ENCODE results near the gene HOXC13. TPM values are rescaled to one million over a fixed set of nuclear protein-coding genes. Genes with fewer than 3 reads are reported as not detected.

Gene HOXC13
- total RNA-seq, 1 experiment from 2014 or later: 0.09 TPM

GRCh38 chr12:53980802-53981496 is 42.3 kb downstream of the HOXC13 start:
- ATAC-seq (no peak), DNase-seq (ENCODE audit: low spot score) (no peak)
- TF ChIP-seq ATF6 (CRISPR knock-in tag; IDR thresholded peaks at IDR 0.05) (no peak), ATF1 (CRISPR knock-in tag; IDR thresholded peaks at IDR 0.05) (no peak)
- no peaks in the 10 kb centered on the region for H3K9me3 Mint-ChIP-seq
- no peak overlapping the region for H3K4me3 Mint-ChIP-seq
- H3K27ac Mint-ChIP-seq: no peak overlapping the region
- ChIA-PET CTCF (interaction anchor here (1.1 to 1.3 kb wide), 3 partner anchors 25 to 220 kb away, joined by 3 read pairs; no protein-coding TSS in a partner anchor), POLR2A (no interaction called here)
- H3K36me3 Mint-ChIP-seq: no peaks in the 10 kb centered on the region
- peaks cover 23% of the 10 kb centered on the region for H3K4me1 Mint-ChIP-seq
- peaks cover 100% of the 10 kb centered on the region for H3K27me3 Mint-ChIP-seq (ENCODE audit: low read depth)

- CTCF ChIA-PET: interaction anchor here (0.6 to 1.3 kb wide), 3 partner anchors 134 to 219 kb away, joined by 3 read pairs; no protein-coding TSS in a partner anchor
- no peak for DNase-seq (ENCODE audit: low spot score)
- no peak overlapping the region for H3K27ac Mint-ChIP-seq
- no peaks in the 10 kb centered on the region for H3K9me3 Mint-ChIP-seq
- H3K27me3 Mint-ChIP-seq (ENCODE audit: low read depth): peaks cover 100% of the 10 kb centered on the region
- POLR2A ChIA-PET: no interaction called here
- peaks cover 30% of the 10 kb centered on the region for H3K4me1 Mint-ChIP-seq
- H3K36me3 Mint-ChIP-seq: no peaks in the 10 kb centered on the region
- ATAC-seq: no peak
- H3K4me3 Mint-ChIP-seq: no peak overlapping the region
- no peak for TF ChIP-seq ATF3 (CRISPR knock-in tag; conservative IDR thresholded peaks at IDR 0.05)
- no peak for TF ChIP-seq ZNF263 (CRISPR knock-in tag; IDR thresholded peaks at IDR 0.05; ENCODE audit: low read depth)
- no peak for TF ChIP-seq ELF4 (CRISPR knock-in tag; IDR thresholded peaks at IDR 0.05; ENCODE audit: low read depth)
- TF ChIP-seq ZNF396 (CRISPR knock-in tag; IDR thresholded peaks at IDR 0.05; ENCODE audit: borderline replicate concordance): no peak
- TF ChIP-seq JAZF1 (CRISPR knock-in tag; IDR thresholded peaks at IDR 0.05): no peak
- no peak for TF ChIP-seq ZNF281 (CRISPR knock-in tag; IDR thresholded peaks at IDR 0.05)
- no peak for TF ChIP-seq PRDM15 (CRISPR knock-in tag; IDR thresholded peaks at IDR 0.05)
- TF ChIP-seq ZNF423 (CRISPR knock-in tag; IDR thresholded peaks at IDR 0.05): no peak
- no peak for TF ChIP-seq MAX (CRISPR knock-in tag; IDR thresholded peaks at IDR 0.05)
- no peak for TF ChIP-seq USF1 (CRISPR knock-in tag; IDR thresholded peaks at IDR 0.05)
- no peak for TF ChIP-seq NFYB (CRISPR knock-in tag; conservative IDR thresholded peaks at IDR 0.05; ENCODE audit: low read depth)
- no peak for TF ChIP-seq KAT7 (CRISPR knock-in tag; IDR thresholded peaks at IDR 0.05; ENCODE audit: borderline replicate concordance)
- no peak for TF ChIP-seq FOXK1 (CRISPR knock-in tag; IDR thresholded peaks at IDR 0.05)
- TF ChIP-seq ZNF512 (CRISPR knock-in tag; IDR thresholded peaks at IDR 0.05; ENCODE audit: borderline replicate concordance): no peak
- TF ChIP-seq MLX (CRISPR knock-in tag; IDR thresholded peaks at IDR 0.05): no peak
Measured at GRCh38 chr12:53981634-53982565, 43.3 kb downstream of the HOXC13 start.
